Endothelial cell of umbilical vein (primary cell): ENCODE data around the gene PRKG1.

Source experiments
- CTCF ChIP-seq, 2 donors: IDR thresholded peaks; 1 replicate in 1 of 2; 2 replicates in 1 of 2; pipeline ENCODE4 v1.5.1; 2011; ENCODE audit warnings: low read length in 2 of 2, mild to moderate bottlenecking in 2 of 2, moderate library complexity in 2 of 2, control low read depth in 1 of 2, inconsistent platforms in 1 of 2, low read depth in 1 of 2; ENCODE audit not compliant: insufficient read depth in 1 of 2; ENCODE audit errors: extremely low read depth in 1 of 2
- POLR2A ChIP-seq: IDR thresholded peaks from 2 replicates; pipeline ENCODE4 v1.6.1; 2012; ENCODE audit warnings: low read depth, mild to moderate bottlenecking, control low read depth, low read length

- no peak for TF ChIP-seq CTCF (IDR thresholded peaks at IDR 0.05; ENCODE audit: extremely low read depth in 1 of 2, insufficient read depth in 1 of 2, low read depth in 1 of 2, low read length in 2 of 2)
- TF ChIP-seq POLR2A, result no peak
These were observed 38.9 kb upstream of the PRKG1 start for GRCh38 chr10:51035344-51035743.
